Lung microvascular endothelial cell (primary cell): ENCODE measurements around the gene SNX7. TPM values are rescaled to one million over a fixed set of nuclear protein-coding genes. Genes with fewer than 3 reads are reported as not detected.

Source experiments
- DNase-seq, 2 donors: peaks; one replicate each; pipeline versions ENCODE4 v3.0.0 to v3.0.0-alpha.2; 2010; ENCODE audit warnings: low read depth in 2 of 2
- total RNA-seq: library from RNA; depleted of rRNA; stranded (reverse); fragments of >200 nt; gene quantifications from 2 replicates; pipeline ENCODE4 v1.2.1, GENCODE V29; 2014

The SNX7 gene
- total RNA-seq, 1 donor from 2014 or later = 21.2 TPM

DNA sequence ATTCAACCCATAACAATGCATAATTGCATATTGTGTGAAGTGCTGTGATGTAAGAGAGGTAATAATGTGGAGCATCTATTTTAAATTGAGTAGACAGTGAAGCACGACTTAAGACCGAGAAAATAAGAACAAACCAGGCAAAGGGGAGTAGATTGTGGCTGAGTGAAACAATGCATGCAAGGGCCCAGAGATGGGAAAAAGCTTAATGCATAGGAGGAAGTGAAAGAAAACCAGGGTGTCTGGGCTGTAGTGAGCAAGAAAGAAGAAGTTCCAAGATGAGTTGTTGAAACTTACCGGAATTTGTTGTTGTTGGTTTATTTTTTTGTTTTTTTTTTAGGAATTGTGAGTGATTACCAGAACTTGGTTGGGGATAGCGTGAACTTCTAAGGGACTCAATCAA, 104.7 kb downstream of the SNX7 start:
- no peak for DNase-seq

DNA sequence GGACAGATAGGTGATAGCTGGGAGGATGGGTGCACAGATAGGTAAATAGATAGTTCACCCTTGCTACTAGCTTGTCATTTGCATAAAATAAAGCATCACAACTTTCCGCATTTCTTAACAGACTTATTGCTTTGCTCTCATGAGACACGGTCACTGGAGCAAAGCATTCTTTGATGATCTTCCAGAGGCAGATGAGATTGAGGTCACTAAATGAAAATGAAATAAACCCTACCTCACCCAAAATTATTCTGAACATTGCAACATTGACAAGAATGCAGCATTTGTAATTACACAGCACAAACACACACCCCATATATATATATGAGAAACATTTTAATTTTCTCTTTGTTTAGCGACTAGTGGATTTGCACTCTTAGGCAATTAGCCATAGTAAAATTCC, 107.6 kb downstream of the SNX7 start:
- DNase-seq = no peak

DNA sequence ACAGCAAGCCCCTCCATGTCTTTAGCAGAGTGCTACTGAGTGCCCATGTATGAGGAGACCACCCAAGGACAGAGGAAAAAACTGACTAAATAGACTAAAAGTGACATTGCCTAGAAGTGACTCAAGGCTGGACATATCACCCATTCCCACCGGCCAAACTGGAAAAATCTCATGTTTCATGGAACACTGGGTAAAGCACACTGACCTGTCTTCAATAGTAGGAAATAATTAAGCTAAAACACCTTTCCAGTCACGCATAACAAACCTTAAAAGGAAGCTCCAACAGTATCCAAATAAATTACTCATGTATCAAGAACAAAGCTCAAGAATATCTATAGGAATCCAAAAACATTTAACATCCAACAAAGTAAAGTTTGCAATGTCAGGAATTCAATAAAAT, 120.4 kb downstream of the SNX7 start:
- DNase-seq = no peak

DNA sequence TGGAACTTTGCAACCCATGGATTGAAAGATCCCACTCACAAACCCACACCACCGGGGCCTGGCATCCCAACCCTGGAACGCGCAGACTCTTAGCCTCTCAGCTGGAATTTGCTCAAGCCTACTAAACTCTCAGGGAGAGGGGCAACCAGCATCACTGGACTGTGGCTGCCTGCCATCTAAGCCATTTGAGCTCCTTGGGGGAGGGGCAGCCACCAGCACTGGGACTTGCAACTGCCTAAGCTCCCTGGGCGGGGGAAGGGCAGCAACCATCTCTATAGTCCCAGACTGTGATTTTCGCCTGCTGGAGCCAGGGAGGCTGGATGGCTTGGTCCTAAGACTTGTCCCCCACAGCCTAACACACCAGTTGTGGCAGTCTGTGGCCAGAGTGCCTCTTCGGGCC, 122.3 kb downstream of the SNX7 start:
- DNase-seq = no peak

DNA sequence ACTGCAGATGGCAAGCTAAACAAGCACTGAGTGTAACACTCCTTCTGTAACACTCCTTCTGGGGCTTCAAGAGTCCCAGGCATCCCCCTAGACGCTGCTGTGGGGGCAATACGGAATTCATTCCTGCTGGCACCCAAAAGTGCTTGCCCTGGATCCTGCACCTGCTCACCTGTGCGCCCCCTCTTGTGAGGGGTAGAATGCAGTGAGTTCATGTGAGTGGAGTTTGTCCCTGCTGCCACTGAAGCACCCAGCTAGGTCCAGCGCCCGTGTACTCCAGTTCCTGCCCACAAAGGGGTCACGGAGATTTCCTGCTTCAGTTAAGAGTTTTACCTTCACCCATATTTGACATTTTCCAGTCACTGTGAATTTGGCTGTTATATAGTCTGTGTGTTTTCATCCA, 130.0 kb downstream of the SNX7 start:
- no peak for DNase-seq

DNA sequence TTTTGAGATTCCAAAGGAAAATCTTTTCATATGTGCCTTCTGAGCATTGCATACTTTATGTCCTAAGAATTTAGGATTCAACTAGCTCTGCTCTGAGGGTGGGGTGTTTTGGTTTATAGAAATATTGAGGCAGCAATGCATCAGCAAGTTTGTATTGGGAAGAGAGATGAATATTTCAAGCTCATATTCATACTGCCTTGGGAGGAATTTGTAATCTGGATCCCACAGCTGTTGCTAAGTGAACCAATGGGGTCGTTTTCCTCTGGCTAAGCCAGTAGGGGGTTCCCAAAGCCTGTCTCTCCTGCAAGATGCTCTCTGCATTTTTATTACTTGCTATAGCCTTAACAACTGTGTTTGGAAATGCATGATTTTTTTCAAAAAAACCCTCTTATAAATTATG, 130.6 kb downstream of the SNX7 start:
- DNase-seq = no peak

DNA sequence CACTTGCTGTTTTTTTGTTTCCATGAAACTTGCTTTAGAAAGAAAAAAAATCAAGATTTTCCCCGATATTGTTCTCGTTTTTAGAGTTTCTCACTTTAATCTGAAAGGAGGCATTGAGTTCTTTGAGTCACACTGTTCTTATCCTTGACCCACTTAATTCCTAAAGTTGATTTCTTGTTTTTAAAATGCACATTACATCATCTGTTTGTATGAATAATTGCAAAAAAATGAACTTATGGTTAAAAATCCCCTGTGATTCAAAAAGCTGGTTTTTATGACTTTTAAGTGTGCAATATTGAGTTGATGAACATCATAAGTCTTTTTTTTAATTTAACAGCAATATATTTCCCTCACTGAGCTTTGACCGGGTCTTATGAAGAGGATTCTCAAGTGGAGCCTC, 131.6 kb downstream of the SNX7 start:
- DNase-seq = no peak

DNA sequence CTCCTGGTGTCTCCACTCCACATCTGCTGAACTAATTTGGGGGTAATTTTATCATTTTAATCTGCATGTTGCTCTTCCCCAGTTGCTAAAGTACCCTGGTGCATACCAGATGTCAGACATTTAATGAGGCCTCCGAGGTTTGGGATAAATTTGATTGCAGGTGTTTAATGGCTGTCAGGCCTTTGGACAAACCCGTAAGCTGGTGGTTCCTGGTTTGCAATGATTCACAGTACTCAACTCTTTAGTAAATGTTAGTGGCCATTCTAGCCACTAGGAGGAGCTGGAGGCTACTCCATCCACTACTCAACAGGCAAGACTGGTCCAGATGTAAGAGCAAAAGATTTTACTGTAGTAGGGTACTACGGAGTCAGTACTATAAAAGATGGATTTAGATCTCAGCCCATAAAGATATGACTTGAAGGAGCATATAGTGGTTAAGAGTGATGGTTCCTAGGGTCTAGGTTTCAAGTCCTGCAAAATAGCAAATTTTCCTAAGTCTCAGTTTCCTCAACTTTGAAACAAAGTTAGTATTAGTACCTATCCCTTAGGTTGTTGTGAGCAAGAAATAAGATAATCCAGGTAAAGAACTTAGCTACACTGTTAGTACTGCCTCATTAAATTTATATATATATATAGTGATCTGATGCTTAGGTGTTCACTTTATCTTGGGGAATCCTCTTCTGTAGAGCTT, 132.8 kb downstream of the SNX7 start:
- peak; percentile 74 to 75 for DNase-seq

DNA sequence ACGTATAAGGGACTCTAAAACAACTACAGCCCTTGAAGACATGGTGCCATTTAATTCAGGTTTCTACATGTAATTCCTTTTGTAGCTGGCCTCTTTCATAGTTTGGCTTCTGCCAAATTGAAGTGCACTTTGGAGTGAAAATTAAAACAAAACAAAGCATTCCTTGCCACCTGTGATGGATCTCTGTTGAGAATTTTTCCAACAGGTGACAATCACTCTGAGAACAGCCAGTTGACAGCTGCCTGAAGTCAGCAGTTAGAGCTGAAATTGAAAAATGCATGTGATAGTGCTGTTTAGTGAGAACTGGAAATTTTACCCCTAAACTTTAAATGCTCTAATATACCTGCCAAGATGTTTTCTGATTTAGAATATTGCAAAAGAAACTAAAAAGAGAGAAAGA, 134.5 kb downstream of the SNX7 start:
- DNase-seq = no peak

DNA sequence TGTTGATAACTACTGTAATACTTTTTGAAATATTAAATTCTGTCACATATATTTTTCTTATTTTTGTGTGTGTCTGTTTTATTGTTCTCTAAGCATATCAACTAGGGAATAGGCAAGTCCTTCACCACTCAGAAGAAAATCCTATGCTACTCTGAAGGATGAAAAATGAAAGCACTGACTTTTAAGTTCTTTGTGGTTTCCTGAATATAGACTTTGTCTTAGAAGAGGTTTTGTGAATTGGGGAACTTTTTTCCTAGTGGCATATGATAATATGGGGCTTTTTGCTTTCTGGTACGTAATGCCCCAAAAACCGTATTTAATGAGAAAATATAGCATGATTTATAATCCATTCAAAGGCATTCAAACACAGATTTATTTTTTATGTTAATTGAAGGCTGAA, 136.0 kb downstream of the SNX7 start:
- DNase-seq = no peak
